GM23338 (cell line): ENCODE results near the gene TIMP4. TPM values are rescaled to one million over a fixed set of nuclear protein-coding genes. Genes with fewer than 3 reads are reported as not detected.

ENCODE experiments used
- ATAC-seq: fragments of 200-7000 bp; cut with Tn5 transposase; 3 replicates; pipeline ENCODE4 v1.9.1; 2020
- DNase-seq: peaks from one replicate; pipeline ENCODE4 v3.0.0-alpha.2; 2015; ENCODE audit warnings: low spot score
- H2AFZ ChIP-seq: fragments of 200-600 bp; sonication (generic); 2 replicates; pipeline ENCODE4 v1.8.0; 2016; ENCODE audit warnings: antibody characterized with exemption, mild to moderate bottlenecking, moderate library complexity
- H3F3A ChIP-seq: fragments of 200-600 bp; sonication (generic); replicated peaks from 2 replicates; pipeline ENCODE4 v1.8.0; 2017; ENCODE audit warnings: antibody characterized with exemption, mixed run types, low read depth
- H3K27ac ChIP-seq: fragments of 200-600 bp; sonication (generic); 2 replicates; pipeline ENCODE4 v1.6.1; 2016; ENCODE audit warnings: low read depth
- H3K27me3 ChIP-seq: fragments of 200-600 bp; sonication (generic); 2 replicates; pipeline ENCODE4 v1.8.0; 2016; ENCODE audit warnings: mild to moderate bottlenecking, mixed run types, moderate library complexity; ENCODE audit not compliant: insufficient read depth
- H3K36me3 ChIP-seq: fragments of 200-600 bp; sonication (generic); 2 replicates; pipeline ENCODE4 v1.8.0; 2016; ENCODE audit warnings: mild to moderate bottlenecking; ENCODE audit not compliant: insufficient read depth
- H3K4me1 ChIP-seq: fragments of 200-600 bp; sonication (generic); 2 replicates; pipeline ENCODE4 v1.8.0; 2016; ENCODE audit warnings: mild to moderate bottlenecking, moderate library complexity; ENCODE audit not compliant: insufficient read depth
- H3K4me2 ChIP-seq: fragments of 200-600 bp; sonication (generic); 2 replicates; pipeline ENCODE4 v1.7.1; 2017; ENCODE audit warnings: mixed run types
- H3K4me3 ChIP-seq: fragments of 200-600 bp; sonication (generic); 2 replicates; pipeline ENCODE4 v1.6.1; 2016; ENCODE audit warnings: mixed run types
- H3K79me2 ChIP-seq: fragments of 200-600 bp; sonication (generic); replicated peaks from 2 replicates; pipeline ENCODE4 v1.8.0; 2017; ENCODE audit warnings: mild to moderate bottlenecking; ENCODE audit not compliant: insufficient read depth
- H3K9me2 ChIP-seq: fragments of 200-600 bp; sonication (generic); 2 replicates; pipeline ENCODE4 v1.8.0; 2017; ENCODE audit not compliant: insufficient read depth
- H4K20me1 ChIP-seq: fragments of 200-600 bp; sonication (generic); replicated peaks from 2 replicates; pipeline ENCODE4 v1.8.0; 2017; ENCODE audit warnings: mild to moderate bottlenecking; ENCODE audit not compliant: insufficient read depth
- H3K27ac Mint-ChIP-seq: 2 replicates; pipeline ENCODE4 v1.8.0; 2020; ENCODE audit warnings: inconsistent platforms, mild to moderate bottlenecking, moderate library complexity, mixed read lengths
- H3K27me3 Mint-ChIP-seq: 3 replicates; pipeline ENCODE4 v1.8.0; 2022; ENCODE audit warnings: low read depth, mild to moderate bottlenecking, moderate library complexity, mixed read lengths, inconsistent platforms; ENCODE audit not compliant: insufficient read depth, poor library complexity
- H3K36me3 Mint-ChIP-seq: 3 replicates; pipeline ENCODE4 v1.8.0; 2021; ENCODE audit warnings: low read depth, mild to moderate bottlenecking, inconsistent platforms, moderate library complexity, mixed read lengths
- H3K4me1 Mint-ChIP-seq: 3 replicates; pipeline ENCODE4 v1.8.0; 2020; ENCODE audit warnings: mild to moderate bottlenecking, inconsistent platforms, mixed read lengths
- H3K4me3 Mint-ChIP-seq: 3 replicates; pipeline ENCODE4 v1.8.0; 2021; ENCODE audit warnings: moderate library complexity, mild to moderate bottlenecking, inconsistent platforms, mixed read lengths
- H3K9me3 Mint-ChIP-seq: 3 replicates; pipeline ENCODE4 v1.8.0; 2020; ENCODE audit warnings: moderate library complexity, mild to moderate bottlenecking, inconsistent platforms, mixed read lengths
- CREB1 ChIP-seq: fragments of 250-450 bp; sonication (Bioruptor Pico); IDR thresholded peaks from 2 replicates; pipeline ENCODE4 v1.5.0; 2020; ENCODE audit warnings: low read depth, mild to moderate bottlenecking, moderate library complexity
- EZH2 ChIP-seq: fragments of 200-600 bp; sonication (generic); IDR thresholded peaks from one replicate; pipeline ENCODE4 v1.8.0; 2017; ENCODE audit warnings: antibody characterized with exemption, mild to moderate bottlenecking, low read depth; ENCODE audit not compliant: unreplicated experiment
- EZH2phosphoT487 ChIP-seq: fragments of 200-600 bp; sonication (generic); IDR thresholded peaks from one replicate; pipeline ENCODE4 v1.8.1; 2018; ENCODE audit warnings: antibody characterized with exemption; ENCODE audit not compliant: unreplicated experiment
- JUNB ChIP-seq: IDR thresholded peaks from one replicate; pipeline ENCODE4 v1.6.1; 2016; ENCODE audit warnings: antibody characterized with exemption; ENCODE audit not compliant: unreplicated experiment
- NANOG ChIP-seq: IDR thresholded peaks from 2 replicates; pipeline ENCODE4 v1.6.1; 2016; ENCODE audit warnings: antibody characterized with exemption, borderline replicate concordance
- POLR2AphosphoS5 ChIP-seq: IDR thresholded peaks from 2 replicates; pipeline ENCODE4 v1.6.1; 2016; ENCODE audit warnings: antibody characterized with exemption, low read depth
- STAT1 ChIP-seq: IDR thresholded peaks from one replicate; pipeline ENCODE4 v1.6.1; 2016; ENCODE audit warnings: antibody characterized with exemption; ENCODE audit not compliant: unreplicated experiment
- ZNF114 ChIP-seq: fragments of 250-450 bp; sonication (Bioruptor Pico); IDR thresholded peaks from 2 replicates; pipeline ENCODE4 v1.5.0; 2020; ENCODE audit warnings: mild to moderate bottlenecking, moderate library complexity
- ZNF331 ChIP-seq: fragments of 250-450 bp; sonication (Bioruptor Pico); IDR thresholded peaks from 2 replicates; pipeline ENCODE4 v1.5.0; 2020; ENCODE audit warnings: low read depth, mild to moderate bottlenecking, moderate library complexity
- polyA plus RNA-seq: library from polyadenylated mRNA; unstranded; fragments of >200 nt; fragmentation: Nextera tagmentation; extraction: Ambion mirVana; gene quantifications from 2 replicates; pipeline ENCODE4 v1.2.1, GENCODE V29; 2016
- total RNA-seq: library from RNA; depleted of rRNA; stranded (reverse); fragments of >200 nt; shearing (Covaris generic); gene quantifications from 2 replicates; pipeline ENCODE4 v1.2.3, GENCODE V29; 2014
- TF ChIP-seq, protein P1 (sequence below): IDR thresholded peaks from 2 replicates; pipeline ENCODE4 v1.6.1; 2016; ENCODE audit warnings: antibody characterized with exemption
- TF ChIP-seq, protein P2 (sequence below): IDR thresholded peaks from one replicate; pipeline ENCODE4 v1.6.1; 2018; ENCODE audit warnings: antibody characterized with exemption; ENCODE audit not compliant: unreplicated experiment
- TF ChIP-seq, protein P3 (sequence below): fragments of 250-450 bp; sonication (Bioruptor Pico); IDR thresholded peaks from 2 replicates; pipeline ENCODE4 v1.5.0; 2020; ENCODE audit warnings: mild to moderate bottlenecking, moderate library complexity
- TF ChIP-seq, protein P4 (sequence below), 2 experiments: fragments of 200-600 bp in 1 of 2; sonication (generic) in 1 of 2; conservative IDR thresholded peaks; 2 replicates each; pipeline versions ENCODE4 v1.5.1 to v1.6.1; 2016 to 2017; ENCODE audit warnings: antibody characterized with exemption in 2 of 2, low read depth in 2 of 2, mild to moderate bottlenecking in 2 of 2, moderate library complexity in 1 of 2

TIMP4 gene
- total and polyA plus RNA-seq, 2 experiments from 2014 or later = 6.7 to 11.1 TPM

DNA sequence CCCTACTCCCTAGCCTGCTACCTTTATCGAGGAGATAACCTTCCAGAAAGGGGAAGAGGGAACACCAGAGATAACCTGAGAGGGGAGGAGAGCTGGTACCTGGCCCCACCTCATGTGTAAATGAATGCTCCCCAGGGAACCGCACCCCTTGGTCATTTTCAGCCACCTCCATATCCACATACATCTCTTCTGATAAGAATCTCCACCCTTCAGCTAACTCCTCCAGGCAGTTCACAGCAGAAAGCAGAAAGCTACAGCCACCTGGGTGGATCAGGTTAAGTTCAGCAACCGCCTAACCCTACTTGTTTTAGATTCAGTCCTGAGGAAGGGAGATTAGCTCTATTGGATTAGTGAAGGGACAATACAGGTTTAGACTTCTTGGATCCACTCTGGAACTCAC lies 38.0 kb upstream of the TIMP4 start:
- no peaks in the 10 kb centered on the region for H3K79me2 ChIP-seq
- ATAC-seq = no peak
- no peaks in the 10 kb centered on the region for H3K36me3 ChIP-seq
- no peaks in the 10 kb centered on the region for H4K20me1 ChIP-seq
- Mint-ChIP-seq H3K4me3 (no peak overlapping the region), H3K27me3 (no peaks in the 10 kb centered on the region), H3K9me3 (no peaks in the 10 kb centered on the region), H3K27ac (no peak overlapping the region), H3K4me1 (peaks cover 19% of the 10 kb centered on the region), H3K36me3 (0 out of 3 replicates have a peak, but pooled peaks cover 3% of the 10 kb centered on the region)
- no peak overlapping the region for H3K4me2 ChIP-seq
- H3K4me3 ChIP-seq = no peak overlapping the region
- H3K27ac ChIP-seq = no peak overlapping the region
- H2AFZ ChIP-seq = no peak overlapping the region
- H3K9me2 ChIP-seq = no peaks in the 10 kb centered on the region
- no peaks in the 10 kb centered on the region for H3K27me3 ChIP-seq
- no peaks in the 10 kb centered on the region for H3K4me1 ChIP-seq
- no peaks in the 10 kb centered on the region for H3F3A ChIP-seq
- TF ChIP-seq CREB1 (CRISPR knock-in tag) (no peak), ZNF114 (no peak), EZH2phosphoT487 (no peak), JUNB (no peak), NANOG (no peak), POLR2AphosphoS5 (no peak), EZH2 (no peak), ZNF331 (CRISPR knock-in tag) (no peak), STAT1 (no peak)
- TF ChIP-seq, protein P1, sequence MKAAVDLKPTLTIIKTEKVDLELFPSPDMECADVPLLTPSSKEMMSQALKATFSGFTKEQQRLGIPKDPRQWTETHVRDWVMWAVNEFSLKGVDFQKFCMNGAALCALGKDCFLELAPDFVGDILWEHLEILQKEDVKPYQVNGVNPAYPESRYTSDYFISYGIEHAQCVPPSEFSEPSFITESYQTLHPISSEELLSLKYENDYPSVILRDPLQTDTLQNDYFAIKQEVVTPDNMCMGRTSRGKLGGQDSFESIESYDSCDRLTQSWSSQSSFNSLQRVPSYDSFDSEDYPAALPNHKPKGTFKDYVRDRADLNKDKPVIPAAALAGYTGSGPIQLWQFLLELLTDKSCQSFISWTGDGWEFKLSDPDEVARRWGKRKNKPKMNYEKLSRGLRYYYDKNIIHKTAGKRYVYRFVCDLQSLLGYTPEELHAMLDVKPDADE = no peak
- TF ChIP-seq, protein P2, sequence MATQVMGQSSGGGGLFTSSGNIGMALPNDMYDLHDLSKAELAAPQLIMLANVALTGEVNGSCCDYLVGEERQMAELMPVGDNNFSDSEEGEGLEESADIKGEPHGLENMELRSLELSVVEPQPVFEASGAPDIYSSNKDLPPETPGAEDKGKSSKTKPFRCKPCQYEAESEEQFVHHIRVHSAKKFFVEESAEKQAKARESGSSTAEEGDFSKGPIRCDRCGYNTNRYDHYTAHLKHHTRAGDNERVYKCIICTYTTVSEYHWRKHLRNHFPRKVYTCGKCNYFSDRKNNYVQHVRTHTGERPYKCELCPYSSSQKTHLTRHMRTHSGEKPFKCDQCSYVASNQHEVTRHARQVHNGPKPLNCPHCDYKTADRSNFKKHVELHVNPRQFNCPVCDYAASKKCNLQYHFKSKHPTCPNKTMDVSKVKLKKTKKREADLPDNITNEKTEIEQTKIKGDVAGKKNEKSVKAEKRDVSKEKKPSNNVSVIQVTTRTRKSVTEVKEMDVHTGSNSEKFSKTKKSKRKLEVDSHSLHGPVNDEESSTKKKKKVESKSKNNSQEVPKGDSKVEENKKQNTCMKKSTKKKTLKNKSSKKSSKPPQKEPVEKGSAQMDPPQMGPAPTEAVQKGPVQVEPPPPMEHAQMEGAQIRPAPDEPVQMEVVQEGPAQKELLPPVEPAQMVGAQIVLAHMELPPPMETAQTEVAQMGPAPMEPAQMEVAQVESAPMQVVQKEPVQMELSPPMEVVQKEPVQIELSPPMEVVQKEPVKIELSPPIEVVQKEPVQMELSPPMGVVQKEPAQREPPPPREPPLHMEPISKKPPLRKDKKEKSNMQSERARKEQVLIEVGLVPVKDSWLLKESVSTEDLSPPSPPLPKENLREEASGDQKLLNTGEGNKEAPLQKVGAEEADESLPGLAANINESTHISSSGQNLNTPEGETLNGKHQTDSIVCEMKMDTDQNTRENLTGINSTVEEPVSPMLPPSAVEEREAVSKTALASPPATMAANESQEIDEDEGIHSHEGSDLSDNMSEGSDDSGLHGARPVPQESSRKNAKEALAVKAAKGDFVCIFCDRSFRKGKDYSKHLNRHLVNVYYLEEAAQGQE = no peak
- TF ChIP-seq, protein P3, sequence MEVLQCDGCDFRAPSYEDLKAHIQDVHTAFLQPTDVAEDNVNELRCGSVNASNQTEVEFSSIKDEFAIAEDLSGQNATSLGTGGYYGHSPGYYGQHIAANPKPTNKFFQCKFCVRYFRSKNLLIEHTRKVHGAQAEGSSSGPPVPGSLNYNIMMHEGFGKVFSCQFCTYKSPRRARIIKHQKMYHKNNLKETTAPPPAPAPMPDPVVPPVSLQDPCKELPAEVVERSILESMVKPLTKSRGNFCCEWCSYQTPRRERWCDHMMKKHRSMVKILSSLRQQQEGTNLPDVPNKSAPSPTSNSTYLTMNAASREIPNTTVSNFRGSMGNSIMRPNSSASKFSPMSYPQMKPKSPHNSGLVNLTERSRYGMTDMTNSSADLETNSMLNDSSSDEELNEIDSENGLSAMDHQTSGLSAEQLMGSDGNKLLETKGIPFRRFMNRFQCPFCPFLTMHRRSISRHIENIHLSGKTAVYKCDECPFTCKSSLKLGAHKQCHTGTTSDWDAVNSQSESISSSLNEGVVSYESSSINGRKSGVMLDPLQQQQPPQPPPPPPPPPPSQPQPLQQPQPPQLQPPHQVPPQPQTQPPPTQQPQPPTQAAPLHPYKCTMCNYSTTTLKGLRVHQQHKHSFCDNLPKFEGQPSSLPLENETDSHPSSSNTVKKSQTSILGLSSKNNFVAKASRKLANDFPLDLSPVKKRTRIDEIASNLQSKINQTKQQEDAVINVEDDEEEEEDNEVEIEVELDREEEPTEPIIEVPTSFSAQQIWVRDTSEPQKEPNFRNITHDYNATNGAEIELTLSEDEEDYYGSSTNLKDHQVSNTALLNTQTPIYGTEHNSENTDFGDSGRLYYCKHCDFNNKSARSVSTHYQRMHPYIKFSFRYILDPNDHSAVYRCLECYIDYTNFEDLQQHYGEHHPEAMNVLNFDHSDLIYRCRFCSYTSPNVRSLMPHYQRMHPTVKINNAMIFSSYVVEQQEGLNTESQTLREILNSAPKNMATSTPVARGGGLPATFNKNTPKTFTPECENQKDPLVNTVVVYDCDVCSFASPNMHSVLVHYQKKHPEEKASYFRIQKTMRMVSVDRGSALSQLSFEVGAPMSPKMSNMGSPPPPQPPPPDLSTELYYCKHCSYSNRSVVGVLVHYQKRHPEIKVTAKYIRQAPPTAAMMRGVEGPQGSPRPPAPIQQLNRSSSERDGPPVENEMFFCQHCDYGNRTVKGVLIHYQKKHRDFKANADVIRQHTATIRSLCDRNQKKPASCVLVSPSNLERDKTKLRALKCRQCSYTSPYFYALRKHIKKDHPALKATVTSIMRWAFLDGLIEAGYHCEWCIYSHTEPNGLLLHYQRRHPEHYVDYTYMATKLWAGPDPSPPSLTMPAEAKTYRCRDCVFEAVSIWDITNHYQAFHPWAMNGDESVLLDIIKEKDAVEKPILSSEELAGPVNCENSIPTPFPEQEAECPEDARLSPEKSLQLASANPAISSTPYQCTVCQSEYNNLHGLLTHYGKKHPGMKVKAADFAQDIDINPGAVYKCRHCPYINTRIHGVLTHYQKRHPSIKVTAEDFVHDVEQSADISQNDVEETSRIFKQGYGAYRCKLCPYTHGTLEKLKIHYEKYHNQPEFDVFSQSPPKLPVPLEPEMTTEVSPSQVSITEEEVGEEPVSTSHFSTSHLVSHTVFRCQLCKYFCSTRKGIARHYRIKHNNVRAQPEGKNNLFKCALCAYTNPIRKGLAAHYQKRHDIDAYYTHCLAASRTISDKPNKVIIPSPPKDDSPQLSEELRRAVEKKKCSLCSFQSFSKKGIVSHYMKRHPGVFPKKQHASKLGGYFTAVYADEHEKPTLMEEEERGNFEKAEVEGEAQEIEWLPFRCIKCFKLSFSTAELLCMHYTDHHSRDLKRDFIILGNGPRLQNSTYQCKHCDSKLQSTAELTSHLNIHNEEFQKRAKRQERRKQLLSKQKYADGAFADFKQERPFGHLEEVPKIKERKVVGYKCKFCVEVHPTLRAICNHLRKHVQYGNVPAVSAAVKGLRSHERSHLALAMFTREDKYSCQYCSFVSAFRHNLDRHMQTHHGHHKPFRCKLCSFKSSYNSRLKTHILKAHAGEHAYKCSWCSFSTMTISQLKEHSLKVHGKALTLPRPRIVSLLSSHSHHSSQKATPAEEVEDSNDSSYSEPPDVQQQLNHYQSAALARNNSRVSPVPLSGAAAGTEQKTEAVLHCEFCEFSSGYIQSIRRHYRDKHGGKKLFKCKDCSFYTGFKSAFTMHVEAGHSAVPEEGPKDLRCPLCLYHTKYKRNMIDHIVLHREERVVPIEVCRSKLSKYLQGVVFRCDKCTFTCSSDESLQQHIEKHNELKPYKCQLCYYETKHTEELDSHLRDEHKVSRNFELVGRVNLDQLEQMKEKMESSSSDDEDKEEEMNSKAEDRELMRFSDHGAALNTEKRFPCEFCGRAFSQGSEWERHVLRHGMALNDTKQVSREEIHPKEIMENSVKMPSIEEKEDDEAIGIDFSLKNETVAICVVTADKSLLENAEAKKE (CRISPR knock-in tag) = no peak
- TF ChIP-seq, protein P4, sequence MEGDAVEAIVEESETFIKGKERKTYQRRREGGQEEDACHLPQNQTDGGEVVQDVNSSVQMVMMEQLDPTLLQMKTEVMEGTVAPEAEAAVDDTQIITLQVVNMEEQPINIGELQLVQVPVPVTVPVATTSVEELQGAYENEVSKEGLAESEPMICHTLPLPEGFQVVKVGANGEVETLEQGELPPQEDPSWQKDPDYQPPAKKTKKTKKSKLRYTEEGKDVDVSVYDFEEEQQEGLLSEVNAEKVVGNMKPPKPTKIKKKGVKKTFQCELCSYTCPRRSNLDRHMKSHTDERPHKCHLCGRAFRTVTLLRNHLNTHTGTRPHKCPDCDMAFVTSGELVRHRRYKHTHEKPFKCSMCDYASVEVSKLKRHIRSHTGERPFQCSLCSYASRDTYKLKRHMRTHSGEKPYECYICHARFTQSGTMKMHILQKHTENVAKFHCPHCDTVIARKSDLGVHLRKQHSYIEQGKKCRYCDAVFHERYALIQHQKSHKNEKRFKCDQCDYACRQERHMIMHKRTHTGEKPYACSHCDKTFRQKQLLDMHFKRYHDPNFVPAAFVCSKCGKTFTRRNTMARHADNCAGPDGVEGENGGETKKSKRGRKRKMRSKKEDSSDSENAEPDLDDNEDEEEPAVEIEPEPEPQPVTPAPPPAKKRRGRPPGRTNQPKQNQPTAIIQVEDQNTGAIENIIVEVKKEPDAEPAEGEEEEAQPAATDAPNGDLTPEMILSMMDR (conservative IDR thresholded peaks at IDR 0.05; ENCODE audit: low read depth in 2 of 2) = no peak
- no peak for DNase-seq
